Spleen (tissue), 11 donors: ENCODE data around the gene AK3. TPM values are rescaled to one million over a fixed set of nuclear protein-coding genes. Genes with fewer than 3 reads are reported as not detected.

Experiments
- DNase-seq: peaks from one replicate; pipeline ENCODE4 v3.0.0-alpha.2; 2020
- H3K27ac ChIP-seq, 8 donors: fragments of 200-600 bp; sonication (generic) in 7 of 8; 1 replicate in 4 of 8; 2 replicates in 4 of 8; pipeline versions ENCODE4 v1.5.0 to v1.8.0; 2016 to 2021; ENCODE audit warnings: inconsistent platforms in 4 of 8, mild to moderate bottlenecking in 4 of 8, moderate library complexity in 1 of 8
- H3K27me3 ChIP-seq, 7 donors: fragments of 200-600 bp; sonication (generic) in 6 of 7; replicated peaks in 1 of 7; 1 replicate in 4 of 7; 2 replicates in 3 of 7; pipeline versions ENCODE4 v1.5.0 to v1.8.0; 2016 to 2021; ENCODE audit warnings: inconsistent platforms in 3 of 7, mild to moderate bottlenecking in 1 of 7
- H3K36me3 ChIP-seq, 6 donors: fragments of 200-600 bp; sonication (generic) in 5 of 6; 1 replicate in 4 of 6; 2 replicates in 2 of 6; pipeline versions ENCODE4 v1.5.0 to v1.8.0; 2016 to 2021; ENCODE audit warnings: inconsistent platforms in 2 of 6
- H3K4me1 ChIP-seq, 6 donors: fragments of 200-600 bp; sonication (generic) in 5 of 6; 1 replicate in 3 of 6; 2 replicates in 3 of 6; pipeline versions ENCODE4 v1.5.0 to v1.8.0; 2016 to 2021; ENCODE audit warnings: inconsistent platforms in 3 of 6
- H3K4me3 ChIP-seq, 8 donors: fragments of 200-600 bp; sonication (generic) in 7 of 8; 1 replicate in 4 of 8; 2 replicates in 4 of 8; pipeline versions ENCODE4 v1.5.0 to v1.8.0; 2016 to 2021; ENCODE audit warnings: inconsistent platforms in 4 of 8, mild to moderate bottlenecking in 4 of 8, moderate library complexity in 2 of 8
- H3K9me3 ChIP-seq, 8 donors: fragments of 200-600 bp; sonication (generic) in 7 of 8; 1 replicate in 4 of 8; 2 replicates in 4 of 8; pipeline versions ENCODE4 v1.5.0 to v1.8.0; 2016 to 2021; ENCODE audit warnings: inconsistent platforms in 4 of 8
- POLR2A ChIP-seq, 3 donors: fragments of 450-650 bp; IDR thresholded peaks; one replicate each; pipeline ENCODE4 v1.5.1; 2017; ENCODE audit warnings: antibody characterized with exemption in 3 of 3, mild to moderate bottlenecking in 1 of 3
- POLR2AphosphoS5 ChIP-seq, 3 donors: sonication (generic); formaldehyde crosslinking; IDR thresholded peaks; one replicate each; pipeline ENCODE4 v1.5.1; 2017; ENCODE audit warnings: antibody characterized with exemption in 3 of 3
- WGBS, 5 donors: extraction: QIAGEN DNeasy Blood & Tissue Kit in 3 of 5; methylation state at CpG; one replicate each; pipeline versions ENCODE4 v1.1.5 to v1.1.7; 2013 to 2018; 5-methylcytosine and 5-hydroxymethylcytosine counted together
- intact Hi-C: fragments of 100-400 bp; cut with DNase I; formaldehyde crosslinking; loops from one replicate; pipeline ENCODE4 v1.15.0; 2023; ENCODE audit warnings: low total_unique reads
- polyA plus RNA-seq, 3 donors: library from polyadenylated mRNA; stranded (reverse); fragments of 200-250 nt; gene quantifications; one replicate each; pipeline ENCODE4 v1.2.1, GENCODE V29; 2013
- total RNA-seq, 7 donors: library from RNA; depleted of rRNA in 3 of 7; stranded (reverse); fragments of >200 nt in 3 of 7; fragmentation: NEBNext Ultra II Directional in 4 of 7; extraction: Animal tissue kit (Norgen Biotek cat#: 25700) in 4 of 7; gene quantifications; one replicate each; pipeline versions ENCODE4 v1.1.0 to v1.2.1, GENCODE V29; 2016 to 2021
- TF ChIP-seq, protein P1 (sequence below), 11 experiments: fragments of 200-600 bp in 7 of 11; fragments of 450-650 bp in 4 of 11; sonication (generic) in 4 of 11; IDR thresholded peaks in 8 of 11; conservative IDR thresholded peaks in 3 of 11; 1 replicate in 7 of 11; 2 replicates in 4 of 11; pipeline versions ENCODE4 v1.4.0 to v1.8.0; 2016 to 2021; ENCODE audit warnings: antibody characterized with exemption in 11 of 11, inconsistent platforms in 4 of 11, mild to moderate bottlenecking in 1 of 11
- donor health status: healthy with polysubstance abuse.
- donor health status: DM: no; HTN: no; CAD: no; lungs with moderate emphysema.
- donor health status: DM: no; HTN: no; CAD: no.
- donor health status: Bipolar disorder and iron deficiency.
- donor health status: healthy.
- donor health status: DM: no; HTN: no; CAD: no.
- donor health status: DM: yes; HTN: yes; CAD: no.

The AK3 gene
- total and polyA plus RNA-seq, 10 donors, result 21.3 to 65.3 (median 41.4) TPM

GRCh38 chr9:4718911-4719310 is 22.1 kb downstream of the AK3 start:
- H3K27me3 ChIP-seq, result no peaks in the 10 kb centered on the region
- no peak for DNase-seq
- TF ChIP-seq, protein P1, sequence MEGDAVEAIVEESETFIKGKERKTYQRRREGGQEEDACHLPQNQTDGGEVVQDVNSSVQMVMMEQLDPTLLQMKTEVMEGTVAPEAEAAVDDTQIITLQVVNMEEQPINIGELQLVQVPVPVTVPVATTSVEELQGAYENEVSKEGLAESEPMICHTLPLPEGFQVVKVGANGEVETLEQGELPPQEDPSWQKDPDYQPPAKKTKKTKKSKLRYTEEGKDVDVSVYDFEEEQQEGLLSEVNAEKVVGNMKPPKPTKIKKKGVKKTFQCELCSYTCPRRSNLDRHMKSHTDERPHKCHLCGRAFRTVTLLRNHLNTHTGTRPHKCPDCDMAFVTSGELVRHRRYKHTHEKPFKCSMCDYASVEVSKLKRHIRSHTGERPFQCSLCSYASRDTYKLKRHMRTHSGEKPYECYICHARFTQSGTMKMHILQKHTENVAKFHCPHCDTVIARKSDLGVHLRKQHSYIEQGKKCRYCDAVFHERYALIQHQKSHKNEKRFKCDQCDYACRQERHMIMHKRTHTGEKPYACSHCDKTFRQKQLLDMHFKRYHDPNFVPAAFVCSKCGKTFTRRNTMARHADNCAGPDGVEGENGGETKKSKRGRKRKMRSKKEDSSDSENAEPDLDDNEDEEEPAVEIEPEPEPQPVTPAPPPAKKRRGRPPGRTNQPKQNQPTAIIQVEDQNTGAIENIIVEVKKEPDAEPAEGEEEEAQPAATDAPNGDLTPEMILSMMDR (IDR thresholded peaks at IDR 0.05 in 8 of 11, conservative IDR thresholded peaks at IDR 0.05 in 3 of 11), result no peak
- TF ChIP-seq POLR2A (IDR thresholded peaks at IDR 0.05) (no peak), POLR2AphosphoS5 (IDR thresholded peaks at IDR 0.05) (no peak)
- H3K9me3 ChIP-seq, result no peaks in the 10 kb centered on the region
- no peak overlapping the region for H3K4me3 ChIP-seq
- WGBS, 5 donors, result 89 to 96% (median 93%) methylated on average over 6 of the region's 6 CpGs
- no peaks in the 10 kb centered on the region for H3K4me1 ChIP-seq
- intact Hi-C loops, result no loop called here
- H3K27ac ChIP-seq, result no peak overlapping the region
- H3K36me3 ChIP-seq, result peaks cover 0 to 87% (median 48%) of the 10 kb centered on the region in 6 donors

GRCh38 chr9:4717815-4718214 is 23.2 kb downstream of the AK3 start:
- H3K9me3 ChIP-seq, result no peaks in the 10 kb centered on the region
- no peak for DNase-seq
- H3K27me3 ChIP-seq, result no peaks in the 10 kb centered on the region
- H3K36me3 ChIP-seq, result peaks cover 0 to 95% (median 52%) of the 10 kb centered on the region in 6 donors
- no peak overlapping the region for H3K27ac ChIP-seq
- 92 to 98% (median 94%) methylated on average over 4 of the region's 4 CpGs for WGBS, 5 donors
- intact Hi-C loops, result no loop called here
- H3K4me3 ChIP-seq, result no peak overlapping the region
- TF ChIP-seq POLR2AphosphoS5 (IDR thresholded peaks at IDR 0.05) (no peak), POLR2A (IDR thresholded peaks at IDR 0.05) (no peak)
- TF ChIP-seq, protein P1 (IDR thresholded peaks at IDR 0.05 in 8 of 11, conservative IDR thresholded peaks at IDR 0.05 in 3 of 11), result no peak
- no peaks in the 10 kb centered on the region for H3K4me1 ChIP-seq

DNA sequence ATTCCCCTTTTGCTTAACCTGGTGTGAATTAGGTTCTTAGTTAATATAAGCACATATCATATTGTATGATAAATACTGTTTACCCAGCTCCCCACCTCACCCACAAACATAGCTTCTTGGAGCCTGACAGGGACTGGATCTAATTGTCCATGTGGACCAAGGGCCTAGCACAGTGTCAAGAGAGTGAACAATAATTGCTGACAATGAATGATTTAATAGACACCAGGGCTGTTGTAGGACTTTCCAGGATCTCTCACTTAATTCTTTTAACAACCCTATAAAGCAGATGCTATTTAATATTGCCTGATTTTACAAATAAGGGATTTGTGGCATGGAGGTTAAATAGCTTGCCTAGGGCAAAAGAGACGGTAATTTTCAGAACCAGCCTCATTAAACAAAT is 24.8 kb downstream of the AK3 start:
- Histone ChIP-seq H3K27ac (no peak overlapping the region), H3K27me3 (no peaks in the 10 kb centered on the region), H3K36me3 (peaks cover 0 to 93% (median 53%) of the 10 kb centered on the region in 6 donors), H3K4me1 (no peaks in the 10 kb centered on the region), H3K4me3 (no peak overlapping the region), H3K9me3 (no peaks in the 10 kb centered on the region)
- TF ChIP-seq, protein P1 (IDR thresholded peaks at IDR 0.05 in 8 of 11, conservative IDR thresholded peaks at IDR 0.05 in 3 of 11), result no peak
- no peak for TF ChIP-seq POLR2AphosphoS5 (IDR thresholded peaks at IDR 0.05)
- no peak for TF ChIP-seq POLR2A (IDR thresholded peaks at IDR 0.05)
- 90 to 98% (median 97%) methylated on average over 1 of the region's 1 CpG for WGBS, 5 donors
- intact Hi-C loops, result no loop called here
- DNase-seq, result no peak

DNA sequence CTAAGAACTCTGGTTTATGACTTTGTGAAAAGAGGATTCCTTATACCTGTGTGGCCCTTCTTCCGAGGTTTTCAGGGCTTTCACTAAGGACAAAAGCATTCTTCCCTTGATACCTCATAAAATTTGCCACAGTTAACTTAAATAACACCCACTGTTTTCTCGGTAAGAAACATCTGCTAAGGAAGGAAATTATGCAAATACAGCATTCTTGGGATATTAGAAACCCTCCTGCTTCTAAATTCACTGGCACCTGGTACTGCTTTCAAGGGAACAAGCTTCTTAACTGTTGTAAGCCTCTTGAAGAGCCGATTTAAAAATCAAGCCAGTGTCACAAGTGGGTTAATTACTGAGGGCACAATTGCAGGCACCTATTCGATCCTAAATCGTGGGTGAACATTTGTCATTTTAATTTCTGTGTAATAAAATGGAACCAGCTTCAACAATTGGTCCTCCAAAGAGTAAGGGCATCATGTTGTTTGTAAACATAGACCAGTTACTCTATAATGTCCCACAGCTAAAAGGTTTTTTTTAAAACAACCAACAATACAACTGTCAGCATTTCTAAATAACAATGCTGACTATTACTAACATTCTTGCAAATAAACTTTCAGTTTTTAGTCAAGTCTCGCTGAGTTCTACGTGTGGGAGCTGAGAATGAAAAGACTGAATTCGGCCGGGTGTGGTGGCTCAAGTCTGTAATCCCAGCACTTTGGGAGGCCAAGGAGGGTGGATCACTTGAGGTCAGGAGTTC is 26.6 kb downstream of the AK3 start:
- no peak for TF ChIP-seq POLR2AphosphoS5 (IDR thresholded peaks at IDR 0.05)
- TF ChIP-seq POLR2A (IDR thresholded peaks at IDR 0.05), result no peak
- TF ChIP-seq, protein P1 (IDR thresholded peaks at IDR 0.05 in 8 of 11, conservative IDR thresholded peaks at IDR 0.05 in 3 of 11), result no peak
- Histone ChIP-seq H3K27ac (no peak overlapping the region), H3K4me1 (no peaks in the 10 kb centered on the region), H3K9me3 (no peaks in the 10 kb centered on the region), H3K4me3 (no peak overlapping the region), H3K27me3 (no peaks in the 10 kb centered on the region), H3K36me3 (peaks cover 0 to 95% (median 55%) of the 10 kb centered on the region in 6 donors)
- WGBS, 5 donors, result 81 to 86% (median 81%) methylated on average over 9 of the region's 9 CpGs
- intact Hi-C loops, result no loop called here
- DNase-seq, result no peak
